Measurements from ENCODE around the gene C19orf44.

DNA sequence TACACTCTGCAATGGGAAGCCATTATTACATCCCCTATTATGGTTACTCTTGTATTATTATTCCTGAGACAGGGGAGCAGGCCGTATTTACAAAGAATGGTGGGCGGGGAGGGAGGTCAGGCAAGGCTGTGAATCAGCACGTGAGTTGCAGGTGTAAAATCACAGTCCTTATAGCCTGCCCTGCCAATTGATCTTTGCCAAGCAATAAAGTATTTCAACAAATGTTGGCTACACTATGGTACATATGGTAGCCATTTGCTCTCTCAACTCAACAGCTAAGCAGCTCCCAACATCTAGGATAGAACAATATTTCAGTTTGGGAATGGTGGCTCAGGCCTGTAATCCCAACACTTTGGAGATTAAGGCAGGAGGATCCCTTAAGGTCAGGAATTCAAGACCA is 36.5 kb upstream of the C19orf44 start:
- TF ChIP-seq, protein P1, sequence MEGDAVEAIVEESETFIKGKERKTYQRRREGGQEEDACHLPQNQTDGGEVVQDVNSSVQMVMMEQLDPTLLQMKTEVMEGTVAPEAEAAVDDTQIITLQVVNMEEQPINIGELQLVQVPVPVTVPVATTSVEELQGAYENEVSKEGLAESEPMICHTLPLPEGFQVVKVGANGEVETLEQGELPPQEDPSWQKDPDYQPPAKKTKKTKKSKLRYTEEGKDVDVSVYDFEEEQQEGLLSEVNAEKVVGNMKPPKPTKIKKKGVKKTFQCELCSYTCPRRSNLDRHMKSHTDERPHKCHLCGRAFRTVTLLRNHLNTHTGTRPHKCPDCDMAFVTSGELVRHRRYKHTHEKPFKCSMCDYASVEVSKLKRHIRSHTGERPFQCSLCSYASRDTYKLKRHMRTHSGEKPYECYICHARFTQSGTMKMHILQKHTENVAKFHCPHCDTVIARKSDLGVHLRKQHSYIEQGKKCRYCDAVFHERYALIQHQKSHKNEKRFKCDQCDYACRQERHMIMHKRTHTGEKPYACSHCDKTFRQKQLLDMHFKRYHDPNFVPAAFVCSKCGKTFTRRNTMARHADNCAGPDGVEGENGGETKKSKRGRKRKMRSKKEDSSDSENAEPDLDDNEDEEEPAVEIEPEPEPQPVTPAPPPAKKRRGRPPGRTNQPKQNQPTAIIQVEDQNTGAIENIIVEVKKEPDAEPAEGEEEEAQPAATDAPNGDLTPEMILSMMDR (conservative IDR thresholded peaks at IDR 0.05; ENCODE audit: low read depth, low read length) = no peak
- TF ChIP-seq EZH2phosphoT487 (IDR thresholded peaks at IDR 0.05; ENCODE audit: borderline replicate concordance, low read length) = no peak

Measured in PC-3 (cell line).